K562 (cell line): ENCODE results near the gene TEX28. TPM values are rescaled to one million over a fixed set of nuclear protein-coding genes. Genes with fewer than 3 reads are reported as not detected.

Experiments
- ATAC-seq: fragments of 200-7000 bp; cut with Tn5 transposase; 3 replicates; pipeline ENCODE4 v1.9.1; 2020; ENCODE audit warnings: moderate library complexity
- BruUV-seq: library from RNA; stranded (reverse); fragments of 400-500 nt; replicated peaks from 2 replicates; lab custom pipeline; 2021; lab: Mats Ljungman, UMichigan
- CTCF ChIA-PET: fragments of 300-600 bp; formaldehyde crosslinking; extraction: SDS; loops from one replicate; lab custom pipeline; 2021; ENCODE audit warnings: low intra/inter-chr PET ratio; lab: Yijun Ruan, JAX
- POLR2A ChIA-PET: fragments of 300-600, 350-650 bp; sonication (Branson Sonifier 250); formaldehyde crosslinking; extraction: SDS; loops from one replicate; lab custom pipeline; 2021; ENCODE audit warnings: antibody characterized with exemption, inconsistent platforms; lab: Yijun Ruan, JAX
- DNase-seq, 4 experiments: peaks; one replicate each; pipeline versions ENCODE4 v3.0.0 to v3.0.0-alpha.2; 2011 to 2018; ENCODE audit warnings: low spot score in 3 of 4, mixed read lengths in 3 of 4; ENCODE audit errors: extremely low read depth in 1 of 4
- FAIRE-seq: peaks from 2 replicates; lab custom pipeline; 2011; peaks lifted over from hg19 to GRCh38; lab: Jason Lieb, UNC
- H2AFZ ChIP-seq: 2 replicates; pipeline ENCODE4 v1.6.0; 2011; ENCODE audit warnings: low read depth, low read length, control low read depth, inconsistent platforms
- H3K27ac ChIP-seq: fragments of 200-600 bp; 3 replicates; pipeline ENCODE4 v1.8.0; 2011; ENCODE audit warnings: low read depth, mild to moderate bottlenecking, control low read depth, inconsistent platforms, low read length, moderate library complexity, mixed read lengths; ENCODE audit errors: extremely low read depth
- H3K27me3 ChIP-seq, 2 experiments: fragments of 300-600 bp in 1 of 2; 2 replicates in 1 of 2; 3 replicates in 1 of 2; pipeline versions ENCODE4 v1.6.0 to v1.8.0; 2011; ENCODE audit warnings: inconsistent platforms in 2 of 2, low read length in 2 of 2, mild to moderate bottlenecking in 1 of 2, mixed read lengths in 1 of 2, moderate library complexity in 1 of 2; ENCODE audit not compliant: control insufficient read depth in 2 of 2, insufficient read depth in 2 of 2
- H3K36me3 ChIP-seq: fragments of 300-600 bp; 3 replicates; pipeline ENCODE4 v1.8.0; 2011; ENCODE audit warnings: mild to moderate bottlenecking, low read length, inconsistent platforms; ENCODE audit not compliant: control insufficient read depth, insufficient read depth
- H3K4me1 ChIP-seq, 2 experiments: fragments of 200-600 bp in 1 of 2; replicated peaks in 1 of 2; 2 replicates in 1 of 2; 3 replicates in 1 of 2; pipeline versions ENCODE4 v1.5.1 to v1.8.0; 2011; ENCODE audit warnings: inconsistent platforms in 2 of 2, low read length in 2 of 2, mild to moderate bottlenecking in 1 of 2, mixed read lengths in 1 of 2, moderate library complexity in 1 of 2; ENCODE audit not compliant: control insufficient read depth in 2 of 2, insufficient read depth in 2 of 2
- H3K4me2 ChIP-seq: 2 replicates; pipeline ENCODE4 v1.6.1; 2011; ENCODE audit warnings: low read length, control low read depth, inconsistent platforms, mixed read lengths; ENCODE audit not compliant: insufficient read depth
- H3K4me3 ChIP-seq: fragments of 200-600 bp; sonication (generic), shearing (Covaris generic); 2 replicates; pipeline ENCODE4 v1.5.1; 2016; ENCODE audit warnings: control low read depth, inconsistent platforms
- H3K79me2 ChIP-seq: fragments of 200-600 bp; 3 replicates; pipeline ENCODE4 v1.8.0; 2011; ENCODE audit warnings: low read length, inconsistent platforms; ENCODE audit not compliant: control insufficient read depth, insufficient read depth
- H3K9ac ChIP-seq, 2 experiments: 2 replicates each; pipeline versions ENCODE4 v1.6.0 to v1.6.1; 2011; ENCODE audit warnings: low read depth in 2 of 2, low read length in 2 of 2, control low read depth in 1 of 2, inconsistent platforms in 1 of 2, mild to moderate bottlenecking in 1 of 2, mixed read lengths in 1 of 2; ENCODE audit not compliant: insufficient read depth in 1 of 2
- H3K9me1 ChIP-seq: one replicate; pipeline ENCODE4 v1.6.0; 2011; ENCODE audit warnings: inconsistent platforms, mild to moderate bottlenecking, low read length, moderate library complexity; ENCODE audit not compliant: control insufficient read depth, insufficient read depth
- H3K9me3 ChIP-seq: replicated peaks from 2 replicates; pipeline ENCODE4 v1.5.1; 2011; ENCODE audit warnings: low read depth, low read length, inconsistent platforms; ENCODE audit not compliant: control insufficient read depth, insufficient read depth
- H4K20me1 ChIP-seq: replicated peaks from 2 replicates; pipeline ENCODE4 v1.6.1; 2011; ENCODE audit warnings: low read length, inconsistent platforms, mixed read lengths; ENCODE audit not compliant: control insufficient read depth, insufficient read depth
- ADNP ChIP-seq: fragments of 200-800 bp; sonication (Bioruptor generic); IDR thresholded peaks from 2 replicates; pipeline ENCODE4 v1.6.1; 2016; ENCODE audit warnings: missing genetic modification characterization, missing compliant biosample characterization
- CBX3 ChIP-seq, 2 experiments: IDR thresholded peaks; 1 replicate in 1 of 2; 2 replicates in 1 of 2; pipeline ENCODE4 v1.6.1; 2012; ENCODE audit warnings: inconsistent platforms in 2 of 2, low read length in 2 of 2, borderline replicate concordance in 1 of 2, control low read depth in 1 of 2
- CSDE1 ChIP-seq, 2 experiments: fragments of 450-650 bp; IDR thresholded peaks; 2 replicates each; pipeline ENCODE4 v1.6.1; 2016; ENCODE audit warnings: mild to moderate bottlenecking in 1 of 2
- CTCF ChIP-seq, 3 experiments: IDR thresholded peaks in 2 of 3; conservative IDR thresholded peaks in 1 of 3; 2 replicates each; pipeline ENCODE4 v1.5.1; 2011 to 2012; ENCODE audit warnings: low read length in 3 of 3, mild to moderate bottlenecking in 3 of 3, control low read depth in 2 of 3, improper control_type of control experiment in 1 of 3, inconsistent platforms in 1 of 3, low read depth in 1 of 3, mixed read lengths in 1 of 3, moderate library complexity in 1 of 3; ENCODE audit not compliant: insufficient read depth in 2 of 3
- NELFE ChIP-seq: IDR thresholded peaks from 2 replicates; pipeline ENCODE4 v1.6.1; 2011; ENCODE audit warnings: mild to moderate bottlenecking; ENCODE audit not compliant: insufficient read depth, insufficient read length
- RFX1 ChIP-seq: fragments of 450-650 bp; IDR thresholded peaks from 2 replicates; pipeline ENCODE4 v1.6.1; 2016; ENCODE audit warnings: mild to moderate bottlenecking, moderate library complexity
- SETDB1 ChIP-seq: IDR thresholded peaks from one replicate; pipeline ENCODE4 v1.6.1; 2012; ENCODE audit warnings: low read length, control low read depth, inconsistent platforms
- TCFL5 ChIP-seq: fragments of 250-450 bp; sonication (Bioruptor Pico); conservative IDR thresholded peaks from 2 replicates; pipeline ENCODE4 v1.6.1; 2021; ENCODE audit warnings: mild to moderate bottlenecking, moderate library complexity, matching md5 sums
- ZEB2 ChIP-seq: fragments of 450-650 bp; IDR thresholded peaks from 2 replicates; pipeline ENCODE4 v1.6.1; 2016
- WGBS: fragments of 100-300 bp; shearing (Covaris generic); methylation state at CpG from one replicate; pipeline ENCODE4 v1.1.6; 2016; ENCODE audit warnings: low coverage, mixed read lengths; ENCODE audit not compliant: insufficient coverage; ENCODE audit errors: missing lambda C conversion rate; 5-methylcytosine and 5-hydroxymethylcytosine counted together
- in situ Hi-C: fragments of 300-500 bp; cut with MboI; formaldehyde crosslinking; loops from 4 replicates; pipeline ENCODE4 v1.15.0; 2018; ENCODE audit warnings: inconsistent platforms, mixed read lengths
- intact Hi-C: fragments of 100-400 bp; cut with micrococcal nuclease; formaldehyde crosslinking; loops from 2 replicates; pipeline ENCODE4 v1.14.2; 2022
- polyA plus RNA-seq, 8 experiments: library from polyadenylated mRNA; depleted of rRNA in 4 of 8; stranded (reverse) in 5 of 8; unstranded in 3 of 8; fragments of >200 nt; fragmentation: Nextera tagmentation in 2 of 8; fragmentation: Illumina TruSeq in 1 of 8; extraction: Ambion mirVana in 2 of 8; extraction: Trizol in 1 of 8; gene quantifications; 2 replicates each; pipeline versions ENCODE4 v1.2.1 to v1.2.3, GENCODE V29; 2011 to 2014; ENCODE audit warnings: inconsistent platforms in 1 of 8, missing spikeins in 1 of 8
- total RNA-seq, 7 experiments: library from RNA; depleted of rRNA in 6 of 7; stranded (reverse); fragments of >200 nt in 6 of 7; fragmentation: Illumina TruSeq in 2 of 7; extraction: Trizol in 2 of 7; gene quantifications; 2 replicates each; pipeline versions ENCODE4 v1.2.1 to v1.2.3, GENCODE V29; 2011 to 2021; ENCODE audit warnings: low replicate concordance in 1 of 7

TEX28 gene
- total and polyA plus RNA-seq, 9 of the 15 experiments (the other 6 are each of a cell fraction or from before 2014, with no cell fraction given): not detected

- no peak for TF ChIP-seq ADNP (tag)
- TF ChIP-seq SETDB1: no peak
Observed at GRCh38 chrX:154321152-154321551, 26.2 kb upstream of the TEX28 start (continued).

GRCh38 chrX:154320406-154320805, 25.5 kb upstream of the TEX28 start:
- WGBS: 16% methylated on average over 11 of the region's 11 CpGs

More at GRCh38 chrX:154320406-154320805, 25.5 kb upstream of the TEX28 start:
- Histone ChIP-seq H3K36me3 (no peaks in the 10 kb centered on the region), H3K9ac (peak overlapping the region in 1 of 2 experiments; percentile 5; a peak in 1 of 4 replicates), H2AFZ (no peak overlapping the region), H3K9me3 (no peaks in the 10 kb centered on the region), H3K9me1 (no peaks in the 10 kb centered on the region), H3K4me1 (no peaks in the 10 kb centered on the region; a peak in 1 of 5 replicates), H3K4me3 (no peak overlapping the region), H3K27me3 (peaks cover 25 to 49% of the 10 kb centered on the region in 2 experiments), H3K27ac (no peak overlapping the region), H3K4me2 (no peak overlapping the region), H4K20me1 (no peaks in the 10 kb centered on the region), H3K79me2 (no peaks in the 10 kb centered on the region)
- in situ Hi-C loops (loop anchor here (25.0 kb wide), 1 partner anchor 108 kb away; the partner anchor contains the start of gene OPN1MW2), intact Hi-C loops (no loop called here)
- BruUV-seq: no TSS peak
- ATAC-seq: no peak
- ChIA-PET POLR2A (no interaction called here), CTCF (no interaction called here)
- no peak for TF ChIP-seq ZEB2
- TF ChIP-seq RFX1: no peak
- TF ChIP-seq CTCF (IDR thresholded peaks at IDR 0.05 in 2 of 3, conservative IDR thresholded peaks at IDR 0.05 in 1 of 3; ENCODE audit: insufficient read depth in 2 of 3, low read depth in 1 of 3, low read length in 3 of 3): no peak
- TF ChIP-seq CBX3 (IDR thresholded peaks at IDR 0.05; ENCODE audit: borderline replicate concordance in 1 of 2, low read length in 2 of 2): no peak
- no peak for TF ChIP-seq NELFE
- TF ChIP-seq CSDE1 (IDR thresholded peaks at IDR 0.05): no peak
- TF ChIP-seq TCFL5 (CRISPR knock-in tag): no peak
- FAIRE-seq: no peak
- DNase-seq: no peak
